Measurements from ENCODE around the gene MACROD2. TPM values are rescaled to one million over a fixed set of nuclear protein-coding genes. Genes with fewer than 3 reads are reported as not detected.

MACROD2 gene
- total RNA-seq, 4 donors from 2014 or later, result 8.7 to 17.8 (median 10.8) TPM

GRCh38 chr20:15447549-15447948 lies 1452.2 kb downstream of the MACROD2 start:
- Histone ChIP-seq H3K9me3 (no peaks in the 10 kb centered on the region), H3K27me3 (no peaks in the 10 kb centered on the region), H3K36me3 (no peaks in the 10 kb centered on the region), H3K27ac (no peak overlapping the region), H3K4me3 (replicated peaks in 1 of 3) (no peak overlapping the region), H3K4me1 (no peaks in the 10 kb centered on the region)
- DNase-seq, result no peak
- intact Hi-C loops (cut with DNase I), result no loop called here
- WGBS, 2 donors, result 87 to 89% methylated on average over 2 of the region's 2 CpGs
- TF ChIP-seq POLR2A (IDR thresholded peaks at IDR 0.05) (no peak), CTCF (IDR thresholded peaks at IDR 0.05) (no peak)

GRCh38 chr20:15449061-15449460 lies 1453.7 kb downstream of the MACROD2 start:
- H3K27me3 ChIP-seq, result no peaks in the 10 kb centered on the region
- no peaks in the 10 kb centered on the region for H3K36me3 ChIP-seq
- no peaks in the 10 kb centered on the region for H3K9me3 ChIP-seq
- DNase-seq, result no peak
- WGBS, 2 donors, result 94 to 98% methylated on average over 4 of the region's 4 CpGs
- no peak overlapping the region for H3K4me3 ChIP-seq (replicated peaks in 1 of 3)
- intact Hi-C loops (cut with DNase I), result no loop called here
- no peaks in the 10 kb centered on the region for H3K4me1 ChIP-seq
- TF ChIP-seq POLR2A (IDR thresholded peaks at IDR 0.05), result no peak
- no peak overlapping the region for H3K27ac ChIP-seq

- Histone ChIP-seq H3K4me3 (replicated peaks in 1 of 3) (no peak overlapping the region), H3K36me3 (no peaks in the 10 kb centered on the region), H3K27me3 (no peaks in the 10 kb centered on the region), H3K9me3 (no peaks in the 10 kb centered on the region), H3K27ac (no peak overlapping the region), H3K4me1 (no peaks in the 10 kb centered on the region)
- no peak for DNase-seq
- TF ChIP-seq POLR2A (IDR thresholded peaks at IDR 0.05) (no peak), CTCF (IDR thresholded peaks at IDR 0.05) (no peak)
- intact Hi-C loops (cut with DNase I), result no loop called here
- WGBS, 2 donors, result 75 to 78% methylated on average over 2 of the region's 2 CpGs
Measured at GRCh38 chr20:15451241-15451640, 1455.9 kb downstream of the MACROD2 start.

- H3K4me1 ChIP-seq, result no peaks in the 10 kb centered on the region
- WGBS, 2 donors, result 61 to 73% methylated on average over 4 of the region's 4 CpGs
- no peaks in the 10 kb centered on the region for H3K9me3 ChIP-seq
- TF ChIP-seq POLR2A (IDR thresholded peaks at IDR 0.05), result no peak
- TF ChIP-seq CTCF (IDR thresholded peaks at IDR 0.05), result no peak
- DNase-seq, result no peak
- H3K4me3 ChIP-seq (replicated peaks in 1 of 3), result no peak overlapping the region
- H3K27me3 ChIP-seq, result no peaks in the 10 kb centered on the region
- intact Hi-C loops (cut with DNase I), result no loop called here
- H3K36me3 ChIP-seq, result no peaks in the 10 kb centered on the region
- H3K27ac ChIP-seq, result no peak overlapping the region
Measured at GRCh38 chr20:15455279-15455678, 1460.0 kb downstream of the MACROD2 start.

- TF ChIP-seq POLR2A (IDR thresholded peaks at IDR 0.05) (no peak), CTCF (IDR thresholded peaks at IDR 0.05) (no peak)
- intact Hi-C loops (cut with DNase I), result no loop called here
- Histone ChIP-seq H3K4me1 (no peaks in the 10 kb centered on the region), H3K9me3 (no peaks in the 10 kb centered on the region), H3K36me3 (no peaks in the 10 kb centered on the region), H3K27ac (no peak overlapping the region), H3K27me3 (no peaks in the 10 kb centered on the region), H3K4me3 (replicated peaks in 1 of 3) (no peak overlapping the region)
- no peak for DNase-seq
- WGBS, 2 donors, result 94 to 98% methylated on average over 4 of the region's 4 CpGs
Measured at GRCh38 chr20:15461938-15462337, 1466.6 kb downstream of the MACROD2 start.

- 4 to 13% methylated on average over 5 of the region's 5 CpGs for WGBS, 2 donors
- H3K27me3 ChIP-seq, result no peaks in the 10 kb centered on the region
- H3K4me1 ChIP-seq, result no peaks in the 10 kb centered on the region
- no peaks in the 10 kb centered on the region for H3K9me3 ChIP-seq
- intact Hi-C loops (cut with DNase I), result no loop called here
- peak; percentile 37 to 52 for DNase-seq
- no peak for TF ChIP-seq CTCF (IDR thresholded peaks at IDR 0.05)
- no peak overlapping the region for H3K4me3 ChIP-seq (replicated peaks in 1 of 3)
- no peaks in the 10 kb centered on the region for H3K36me3 ChIP-seq
- H3K27ac ChIP-seq, result no peak overlapping the region
Measured at GRCh38 chr20:15475483-15475882, 1480.2 kb downstream of the MACROD2 start.
